NOMO-1 (cell line): ENCODE measurements around the gene C1QTNF1.

Source experiments
- DNase-seq, 2 experiments: peaks; one replicate each; lab custom pipeline; 2025; ENCODE audit not compliant: unreplicated experiment in 2 of 2; lab: John Stamatoyannopoulos, UW

Gene C1QTNF1

GRCh38 chr17:78992542-78993212 lies 31.3 kb upstream of the C1QTNF1 start:
- no peak for DNase-seq

- no peak for DNase-seq
Observed at GRCh38 chr17:78993241-78993956, 30.6 kb upstream of the C1QTNF1 start.

GRCh38 chr17:78993981-78994671 lies 29.8 kb upstream of the C1QTNF1 start:
- DNase-seq = no peak

- no peak for DNase-seq
Observed at GRCh38 chr17:78995022-78995760, 28.8 kb upstream of the C1QTNF1 start.

GRCh38 chr17:78995761-78996451 lies 28.1 kb upstream of the C1QTNF1 start:
- DNase-seq = no peak

- DNase-seq = no peak
Observed at GRCh38 chr17:78996781-78997201, 27.2 kb upstream of the C1QTNF1 start.

GRCh38 chr17:78997231-78997741 lies 26.7 kb upstream of the C1QTNF1 start:
- no peak for DNase-seq

GRCh38 chr17:78997881-78998280 lies 26.1 kb upstream of the C1QTNF1 start:
- no peak for DNase-seq

GRCh38 chr17:78998311-78999055 lies 25.5 kb upstream of the C1QTNF1 start:
- no peak for DNase-seq

- no peak for DNase-seq
Observed at GRCh38 chr17:78999056-78999768, 24.8 kb upstream of the C1QTNF1 start.

- DNase-seq = no peak
Observed at GRCh38 chr17:78999947-79000395, 24.0 kb upstream of the C1QTNF1 start.

- no peak for DNase-seq
Observed at GRCh38 chr17:79000396-79001189, 23.4 kb upstream of the C1QTNF1 start.

GRCh38 chr17:79001190-79002020 lies 22.6 kb upstream of the C1QTNF1 start:
- DNase-seq = no peak

- DNase-seq = no peak
Observed at GRCh38 chr17:79002291-79002690, 21.7 kb upstream of the C1QTNF1 start.

- DNase-seq = no peak
Observed at GRCh38 chr17:79002796-79003593, 21.0 kb upstream of the C1QTNF1 start.

- no peak for DNase-seq
Observed at GRCh38 chr17:79003661-79004411, 20.1 kb upstream of the C1QTNF1 start.
